Left ventricle myocardium inferior (tissue), 1 donor: ENCODE measurements around the gene RAB3GAP1. TPM values are rescaled to one million over a fixed set of nuclear protein-coding genes. Genes with fewer than 3 reads are reported as not detected.
"Not testable (repeated sequence)": the region's sequence is repeated elsewhere in the genome, so short reads cannot be mapped to it uniquely, and the experiment has no call there.

Experiments
- DNase-seq: peaks from one replicate; pipeline ENCODE4 v3.0.0-alpha.2; 2020
- H3K27ac ChIP-seq: fragments of 200-600 bp; replicated peaks from 2 replicates; pipeline ENCODE4 v1.8.0; 2021
- H3K27me3 ChIP-seq: fragments of 200-600 bp; 2 replicates; pipeline ENCODE4 v1.8.0; 2021; ENCODE audit warnings: low read depth
- H3K36me3 ChIP-seq: fragments of 200-600 bp; 2 replicates; pipeline ENCODE4 v1.8.0; 2021
- H3K4me1 ChIP-seq: fragments of 200-600 bp; 2 replicates; pipeline ENCODE4 v1.8.0; 2021
- H3K4me3 ChIP-seq: fragments of 200-600 bp; 2 replicates; pipeline ENCODE4 v1.8.0; 2021; ENCODE audit warnings: mild to moderate bottlenecking, moderate library complexity
- H3K9me3 ChIP-seq: fragments of 200-600 bp; replicated peaks from 2 replicates; pipeline ENCODE4 v1.8.0; 2021
- intact Hi-C: fragments of 100-400 bp; cut with micrococcal nuclease; formaldehyde crosslinking; loops from one replicate; pipeline ENCODE4 v1.11.0; 2022
- total RNA-seq: library from RNA; stranded (reverse); fragmentation: NEBNext Ultra II Directional; extraction: Animal tissue kit (Norgen Biotek cat#: 25700); gene quantifications from one replicate; pipeline ENCODE4 v1.2.1, GENCODE V29; 2021
- TF ChIP-seq, protein P1 (sequence below): fragments of 200-600 bp; IDR thresholded peaks from 2 replicates; pipeline ENCODE4 v1.8.0; 2021; ENCODE audit warnings: antibody characterized with exemption, mild to moderate bottlenecking, borderline replicate concordance
- donor health status: DM: no; HTN: yes; CAD: no; lungs with severe emphysema.

Gene RAB3GAP1
- total RNA-seq, 1 donor from 2014 or later = 48.6 TPM

DNA sequence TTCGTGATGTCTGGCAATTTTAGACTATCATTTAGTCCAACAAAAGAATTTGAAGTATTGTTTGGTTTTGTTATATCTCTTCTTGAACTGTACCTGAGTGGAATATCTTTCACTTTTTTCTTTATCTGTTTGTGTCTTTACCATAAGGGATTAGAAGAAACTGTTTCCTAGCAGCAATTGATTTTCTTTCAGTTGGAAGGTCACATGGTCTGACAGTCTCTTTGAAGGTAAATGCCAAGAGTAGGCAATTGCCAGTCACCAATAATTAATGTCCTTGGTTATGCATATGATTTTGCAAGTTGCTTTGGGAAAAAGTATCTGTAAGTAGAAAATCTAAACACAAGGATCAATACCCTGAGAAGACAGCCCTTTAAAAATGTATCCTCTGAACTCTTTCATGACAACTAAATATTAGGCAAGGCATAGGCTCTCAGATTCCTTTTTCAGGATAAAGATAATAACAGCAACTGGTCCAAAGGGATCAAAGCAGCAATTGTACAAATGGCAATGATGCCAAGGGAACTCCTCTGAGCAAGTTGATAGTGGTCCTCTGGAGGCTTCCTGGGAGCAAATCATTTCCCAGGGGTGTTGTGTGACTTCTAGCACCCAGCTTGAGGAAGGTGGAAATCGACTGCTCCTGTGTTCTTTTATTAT, 22.5 kb upstream of the RAB3GAP1 start:
- no peaks in the 10 kb centered on the region for H3K4me1 ChIP-seq
- H3K36me3 ChIP-seq = no peaks in the 10 kb centered on the region
- no peak overlapping the region for H3K4me3 ChIP-seq
- no peaks in the 10 kb centered on the region for H3K9me3 ChIP-seq
- H3K27me3 ChIP-seq = no peaks in the 10 kb centered on the region
- no peak overlapping the region for H3K27ac ChIP-seq
- TF ChIP-seq, protein P1, sequence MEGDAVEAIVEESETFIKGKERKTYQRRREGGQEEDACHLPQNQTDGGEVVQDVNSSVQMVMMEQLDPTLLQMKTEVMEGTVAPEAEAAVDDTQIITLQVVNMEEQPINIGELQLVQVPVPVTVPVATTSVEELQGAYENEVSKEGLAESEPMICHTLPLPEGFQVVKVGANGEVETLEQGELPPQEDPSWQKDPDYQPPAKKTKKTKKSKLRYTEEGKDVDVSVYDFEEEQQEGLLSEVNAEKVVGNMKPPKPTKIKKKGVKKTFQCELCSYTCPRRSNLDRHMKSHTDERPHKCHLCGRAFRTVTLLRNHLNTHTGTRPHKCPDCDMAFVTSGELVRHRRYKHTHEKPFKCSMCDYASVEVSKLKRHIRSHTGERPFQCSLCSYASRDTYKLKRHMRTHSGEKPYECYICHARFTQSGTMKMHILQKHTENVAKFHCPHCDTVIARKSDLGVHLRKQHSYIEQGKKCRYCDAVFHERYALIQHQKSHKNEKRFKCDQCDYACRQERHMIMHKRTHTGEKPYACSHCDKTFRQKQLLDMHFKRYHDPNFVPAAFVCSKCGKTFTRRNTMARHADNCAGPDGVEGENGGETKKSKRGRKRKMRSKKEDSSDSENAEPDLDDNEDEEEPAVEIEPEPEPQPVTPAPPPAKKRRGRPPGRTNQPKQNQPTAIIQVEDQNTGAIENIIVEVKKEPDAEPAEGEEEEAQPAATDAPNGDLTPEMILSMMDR = no peak
- intact Hi-C loops = no loop called here
- no peak for DNase-seq

DNA sequence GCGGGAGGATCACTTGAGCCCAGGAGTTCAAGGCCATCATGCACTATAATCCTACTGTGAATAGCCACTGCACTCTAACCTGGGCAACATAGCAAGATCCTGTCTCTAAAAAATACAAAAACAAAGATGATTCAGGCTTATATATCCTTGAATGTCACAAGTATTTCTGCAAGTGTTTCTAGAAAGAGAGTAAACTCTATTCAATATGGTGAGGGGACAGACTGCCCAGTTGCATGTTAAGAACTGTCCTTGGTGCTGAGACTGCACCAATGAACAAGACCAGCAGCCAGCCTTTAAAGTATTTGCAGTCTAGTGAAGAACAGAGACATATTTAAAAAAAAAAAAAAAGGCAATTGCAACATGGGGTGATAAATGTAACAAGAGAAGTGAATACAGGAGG, 21.3 kb upstream of the RAB3GAP1 start:
- TF ChIP-seq, protein P1 = no peak
- Histone ChIP-seq H3K36me3 (no peaks in the 10 kb centered on the region), H3K4me3 (no peak overlapping the region), H3K4me1 (no peaks in the 10 kb centered on the region), H3K27me3 (no peaks in the 10 kb centered on the region), H3K9me3 (no peaks in the 10 kb centered on the region), H3K27ac (no peak overlapping the region)
- DNase-seq = no peak
- intact Hi-C loops = no loop called here

GRCh38 chr2:135033216-135033615, 18.9 kb upstream of the RAB3GAP1 start:
- intact Hi-C loops, H3K4me1 ChIP-seq, H3K4me3 ChIP-seq, H3K36me3 ChIP-seq, DNase-seq, H3K27me3 ChIP-seq, H3K9me3 ChIP-seq, H3K27ac ChIP-seq: not testable (repeated sequence)

DNA sequence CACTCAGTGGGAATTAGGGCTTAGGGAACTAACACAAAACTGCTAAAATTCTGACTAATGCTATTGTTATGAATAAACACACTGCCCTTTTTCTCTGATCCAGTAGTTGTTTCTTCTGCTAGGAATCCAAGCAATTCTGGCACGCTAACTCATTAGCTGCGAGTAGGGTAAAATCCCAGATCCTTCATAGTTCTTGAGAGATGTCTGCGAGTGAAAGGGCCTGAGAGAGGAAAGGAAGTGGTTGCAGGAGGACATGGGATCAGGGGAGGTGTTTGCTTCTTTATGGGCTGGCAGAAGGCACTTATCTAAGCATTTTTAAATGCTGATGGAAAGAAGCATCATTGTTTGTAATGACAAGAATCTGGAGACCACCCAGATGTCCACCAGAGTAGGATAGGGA, 14.3 kb upstream of the RAB3GAP1 start:
- no peak for DNase-seq
- intact Hi-C loops = no loop called here
- TF ChIP-seq, protein P1 = no peak

GRCh38 chr2:135043345-135043744, 8.7 kb upstream of the RAB3GAP1 start:
- Histone ChIP-seq H3K36me3 (no peaks in the 10 kb centered on the region), H3K4me1 (peaks cover 5% of the 10 kb centered on the region), H3K9me3 (no peaks in the 10 kb centered on the region), H3K27me3 (peaks cover 5% of the 10 kb centered on the region), H3K27ac (no peak overlapping the region), H3K4me3 (no peak overlapping the region)
- TF ChIP-seq, protein P1 = peak; percentile 44
- no peak for DNase-seq
- intact Hi-C loops = no loop called here

More for the DNA sequence above, 14.3 kb upstream of the RAB3GAP1 start:
- H3K4me1 ChIP-seq = no peaks in the 10 kb centered on the region
- H3K27me3 ChIP-seq = peaks cover 5% of the 10 kb centered on the region
- H3K9me3 ChIP-seq = no peaks in the 10 kb centered on the region
- H3K27ac ChIP-seq = no peak overlapping the region
- H3K4me3 ChIP-seq = no peak overlapping the region
- no peaks in the 10 kb centered on the region for H3K36me3 ChIP-seq

DNA sequence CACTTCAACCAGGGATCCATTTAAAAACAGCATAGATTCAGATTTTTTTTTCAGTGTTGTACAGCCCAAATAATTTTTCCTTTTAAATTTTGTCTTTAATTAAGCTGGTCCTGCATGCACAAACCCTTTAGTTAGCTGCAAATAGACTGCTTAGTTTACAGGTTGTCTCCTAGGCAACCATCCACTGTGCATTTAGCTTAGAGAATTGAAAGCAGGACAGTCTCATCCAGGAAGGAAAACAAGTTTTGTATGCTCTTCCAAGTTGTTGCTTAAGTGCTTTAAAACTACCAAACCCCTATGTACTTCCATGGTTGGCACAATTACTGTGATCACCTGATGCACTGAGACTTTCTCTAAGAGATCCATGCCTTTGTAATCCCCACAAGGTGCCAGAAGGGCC, 4.8 kb upstream of the RAB3GAP1 start, which contains the start of gene MAP3K19:
TSS of gene MAP3K19 (minus strand) at position 148 of the 400 bp plus-strand sequence. CDS start 22,800 bp downstream, outside the sequence.
- H3K4me1 ChIP-seq = peaks cover 27% of the 10 kb centered on the region
- no peak within 1 kb of the TSS for H3K4me3 ChIP-seq
- H3K27me3 ChIP-seq = no peaks in the 10 kb centered on the region
- H3K9me3 ChIP-seq = no peaks in the 10 kb centered on the region
- no peak within 1 kb of the TSS for H3K27ac ChIP-seq
- TF ChIP-seq, protein P1 = no peak
- intact Hi-C loops = no loop called here
- no peaks in the 10 kb centered on the region for H3K36me3 ChIP-seq
- no peak for DNase-seq
